Suppressor macrophage treated with lipopolysaccharide for 1 hour (primary cell): ENCODE results near the gene ACR.

ENCODE experiments used
- DNase-seq, 3 donors: peaks; one replicate each; pipeline ENCODE4 v3.0.0-alpha.2; 2020 to 2022

ACR gene

DNA sequence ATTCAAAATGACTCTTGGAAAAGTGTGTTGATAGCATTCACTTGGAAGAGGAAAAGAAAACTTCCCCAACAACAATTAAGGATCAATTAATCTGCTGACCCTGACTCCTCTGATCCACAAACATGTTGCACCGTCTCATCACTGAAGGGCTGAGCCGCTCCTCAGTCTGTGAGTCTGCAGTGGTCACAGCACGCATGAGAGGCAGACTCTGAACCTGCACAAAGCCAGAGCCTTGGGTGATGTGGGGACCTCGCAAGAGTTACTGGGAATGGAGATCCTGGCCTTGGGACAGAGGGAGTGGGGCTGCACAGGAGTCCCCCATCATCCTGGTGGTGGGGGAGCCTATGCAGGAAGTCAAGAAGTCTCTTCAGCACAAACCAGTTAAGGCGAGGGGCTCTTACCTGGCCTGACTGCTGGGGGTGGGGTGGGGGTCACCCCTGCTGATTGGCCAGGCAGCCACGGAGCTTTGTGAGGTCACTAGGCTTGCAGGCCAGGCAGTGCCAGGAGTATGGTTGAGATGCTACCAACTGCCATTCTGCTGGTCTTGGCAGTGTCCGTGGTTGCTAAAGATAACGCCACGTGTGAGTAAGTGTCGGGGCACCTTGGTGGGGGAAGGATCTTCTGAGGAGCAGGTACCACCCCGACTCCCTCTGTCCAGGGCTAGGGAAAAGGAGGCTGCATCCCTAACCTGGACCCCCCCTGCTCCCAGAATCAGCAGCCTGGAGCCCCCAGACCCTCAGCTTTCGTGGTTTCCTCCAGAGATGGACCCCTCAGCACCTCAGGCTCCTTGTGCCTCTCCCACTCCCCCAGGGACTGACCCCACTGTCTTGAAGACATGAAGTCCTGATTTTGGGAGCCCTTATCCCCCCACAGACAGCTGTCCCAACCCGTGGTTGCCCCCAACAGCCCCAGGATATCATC is at the start of gene ACR:
Gene ACR (plus strand): TSS at position 477 of the 921 bp plus-strand sequence. CDS start 32 bp downstream, at position 509.
- DNase-seq, result no peak

DNA sequence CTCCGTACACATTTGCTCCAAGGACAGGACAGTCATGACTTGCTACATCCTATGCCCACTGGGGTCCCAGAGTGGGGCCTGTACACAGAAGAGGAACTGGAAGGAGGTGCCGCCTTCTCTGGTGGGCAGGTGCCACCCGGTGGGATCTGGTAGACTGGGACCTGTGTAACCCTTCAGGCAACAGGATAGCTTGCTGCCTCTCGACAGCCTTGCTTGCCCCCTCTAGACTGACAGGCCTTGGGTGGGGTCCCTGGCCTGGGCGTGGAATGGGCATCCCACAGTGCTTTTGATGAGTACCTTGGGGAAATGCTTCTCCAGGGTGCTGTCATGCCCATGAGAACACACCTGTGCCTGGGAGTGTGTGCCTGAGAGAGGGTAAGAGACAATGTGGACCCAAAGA is 49.6 kb upstream of the ACR start:
- no peak for DNase-seq

DNA sequence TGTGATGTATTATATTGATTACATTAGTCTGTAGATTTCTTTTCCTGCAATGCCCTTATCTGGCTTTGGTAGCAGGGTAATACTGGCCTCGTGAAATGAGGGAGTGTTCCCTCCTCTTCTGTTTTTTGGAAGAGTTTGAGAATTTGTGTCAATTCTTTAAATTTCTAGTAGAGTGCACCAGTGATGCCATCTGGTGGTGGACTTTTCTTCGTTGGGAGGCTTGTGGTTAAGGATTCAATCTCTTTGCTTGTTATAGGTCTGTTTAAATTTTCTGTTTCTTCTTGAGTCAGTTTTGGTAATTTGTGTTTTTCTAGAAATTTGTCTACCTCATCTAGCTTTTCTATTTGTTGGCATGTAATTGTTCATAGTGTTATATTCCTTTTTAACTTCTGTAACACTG is 46.5 kb upstream of the ACR start:
- peak; percentile 70 to 77 (median 76) for DNase-seq

DNA sequence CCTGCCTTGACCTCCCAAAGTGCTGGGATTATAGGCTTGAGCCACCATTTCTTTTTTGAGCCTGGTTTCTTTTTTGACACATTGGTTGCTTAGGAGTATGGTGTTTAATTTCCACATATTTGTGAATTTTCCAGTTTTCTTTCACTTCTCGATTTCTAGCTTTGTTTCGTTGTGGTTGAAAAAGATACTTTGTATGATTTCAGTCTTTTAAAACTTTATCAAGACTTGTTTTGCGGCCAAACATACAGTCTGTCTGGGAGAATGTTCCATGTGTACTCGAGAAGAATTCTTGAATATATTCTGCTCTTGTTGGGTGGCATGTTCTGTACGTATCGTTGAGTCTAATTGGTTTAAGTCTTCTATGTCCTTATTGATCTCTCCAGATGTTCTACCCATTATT is 44.5 kb upstream of the ACR start:
- peak in 1 of 3 donors; percentile 25 for DNase-seq

DNA sequence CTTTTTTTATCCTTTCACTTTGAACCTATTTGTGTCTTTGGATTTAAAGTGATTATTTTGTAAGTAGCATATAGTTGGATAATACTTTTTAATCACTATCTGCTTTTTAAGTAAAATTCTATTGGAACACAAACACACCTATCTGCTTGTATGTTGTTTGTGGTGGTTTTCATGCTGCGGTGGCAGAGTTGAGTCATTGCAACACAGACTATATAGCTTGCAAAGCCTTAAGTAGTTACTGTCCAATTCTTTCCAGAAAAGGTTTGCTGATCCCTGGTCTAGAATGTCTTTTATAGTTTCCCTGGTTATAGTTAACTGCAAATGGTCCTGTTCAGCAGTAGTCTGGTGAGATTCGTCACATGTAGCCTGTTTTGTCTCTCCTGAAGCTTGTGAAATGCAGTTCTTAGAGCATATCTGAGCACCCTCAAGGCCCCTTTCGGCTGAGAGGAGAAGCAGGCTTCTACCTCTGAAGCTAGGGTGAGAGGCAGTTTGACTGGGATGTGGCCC is 43.9 kb upstream of the ACR start:
- DNase-seq, result no peak

DNA sequence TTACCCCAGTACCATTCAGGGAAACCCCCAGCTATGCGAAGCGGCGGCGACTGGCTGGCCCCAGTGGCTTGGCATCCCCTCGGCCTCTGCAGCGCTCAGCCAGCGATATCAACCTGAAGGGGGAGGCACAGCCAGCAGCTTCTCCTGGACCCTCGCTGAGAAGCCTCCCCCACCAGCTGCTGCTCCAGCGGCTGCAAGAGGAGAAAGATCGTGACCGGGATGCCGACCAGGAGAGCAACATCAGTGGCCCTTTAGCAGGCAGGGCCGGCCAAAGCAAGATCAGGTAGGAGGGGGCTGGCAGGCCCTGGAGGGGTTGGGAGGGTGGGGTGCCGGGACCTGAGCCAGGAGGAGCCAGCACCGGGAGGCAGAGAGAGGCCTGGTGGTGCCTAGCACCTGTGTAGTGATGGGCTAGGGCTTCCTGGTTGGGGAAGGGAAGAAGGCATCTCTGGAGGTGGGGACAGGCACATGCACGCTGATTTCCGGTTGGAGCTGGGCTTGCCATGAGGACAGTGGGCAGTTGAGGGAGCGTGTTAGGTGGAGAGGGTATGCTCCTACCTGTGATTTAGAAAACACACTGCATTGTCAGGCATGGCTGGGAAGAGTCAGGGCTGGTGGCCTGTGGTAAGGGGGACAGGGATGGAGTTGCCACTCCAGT is 43.1 kb upstream of the ACR start:
- DNase-seq, result no peak

DNA sequence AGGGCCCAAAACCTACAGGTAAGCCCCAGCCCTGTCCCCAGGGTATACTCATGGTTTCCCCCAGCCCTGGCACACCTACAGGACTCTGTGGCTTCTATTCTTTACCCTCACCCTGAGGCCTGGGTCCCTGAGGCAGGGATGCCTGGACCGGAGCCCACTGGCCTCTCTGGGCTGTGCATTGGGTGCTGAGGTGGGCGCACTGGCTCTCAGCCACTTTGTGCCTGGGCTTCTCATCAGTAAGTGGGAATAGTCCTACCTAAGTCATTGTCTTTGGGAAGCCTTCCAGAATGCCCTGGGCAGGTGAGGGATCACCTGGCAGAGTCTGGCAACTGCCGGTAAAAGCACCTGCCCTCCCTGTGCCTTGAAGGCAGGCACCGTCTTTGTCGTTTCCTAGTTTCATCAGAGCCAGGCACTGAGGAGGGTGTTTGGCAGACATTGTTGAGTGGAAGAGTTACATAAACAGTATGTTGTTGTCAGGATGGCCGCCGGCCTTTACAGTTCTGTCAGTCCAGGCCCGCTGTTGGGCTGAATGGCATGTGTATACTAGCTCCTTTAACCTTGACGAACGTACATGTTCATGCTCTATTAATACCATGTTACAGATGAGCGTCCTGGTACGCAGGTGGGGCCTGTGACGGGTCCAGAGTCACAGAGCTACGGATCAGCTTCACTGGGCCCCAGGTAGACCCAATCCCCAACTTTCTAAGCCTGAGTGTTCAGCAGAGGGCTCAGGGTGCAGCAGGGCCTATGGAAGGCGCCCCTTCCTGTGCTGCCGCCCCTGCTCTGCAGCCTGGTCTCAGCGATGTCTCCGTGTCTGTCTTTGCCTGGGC is 42.4 kb upstream of the ACR start:
- DNase-seq, result no peak

DNA sequence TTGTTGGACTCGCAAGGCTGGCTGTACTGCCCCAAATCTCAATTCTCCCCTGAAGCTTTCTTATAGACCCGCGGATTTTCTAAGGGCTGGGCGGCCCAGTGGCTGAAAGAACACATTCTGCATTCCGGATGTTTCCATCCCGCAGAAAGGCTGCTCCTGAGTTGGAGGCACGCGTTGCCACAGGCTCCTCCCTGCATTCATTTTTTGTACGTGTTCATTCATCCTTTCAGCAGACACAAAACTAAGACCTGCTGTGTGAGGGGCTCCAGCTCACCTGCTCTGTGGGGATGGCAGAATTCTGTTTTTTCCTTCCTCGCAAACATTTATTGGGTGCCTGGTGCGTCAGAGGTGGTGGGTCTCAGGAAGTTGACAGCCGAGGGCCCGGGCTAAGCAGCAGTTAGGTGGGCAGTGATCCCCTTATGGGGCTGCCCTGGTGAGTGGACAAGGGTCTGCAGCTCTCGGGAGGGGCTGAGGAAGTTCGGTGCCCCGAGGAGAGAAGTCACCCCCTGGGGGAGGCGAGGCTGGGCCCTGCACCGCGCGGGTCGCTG is 41.7 kb upstream of the ACR start:
- no peak for DNase-seq

DNA sequence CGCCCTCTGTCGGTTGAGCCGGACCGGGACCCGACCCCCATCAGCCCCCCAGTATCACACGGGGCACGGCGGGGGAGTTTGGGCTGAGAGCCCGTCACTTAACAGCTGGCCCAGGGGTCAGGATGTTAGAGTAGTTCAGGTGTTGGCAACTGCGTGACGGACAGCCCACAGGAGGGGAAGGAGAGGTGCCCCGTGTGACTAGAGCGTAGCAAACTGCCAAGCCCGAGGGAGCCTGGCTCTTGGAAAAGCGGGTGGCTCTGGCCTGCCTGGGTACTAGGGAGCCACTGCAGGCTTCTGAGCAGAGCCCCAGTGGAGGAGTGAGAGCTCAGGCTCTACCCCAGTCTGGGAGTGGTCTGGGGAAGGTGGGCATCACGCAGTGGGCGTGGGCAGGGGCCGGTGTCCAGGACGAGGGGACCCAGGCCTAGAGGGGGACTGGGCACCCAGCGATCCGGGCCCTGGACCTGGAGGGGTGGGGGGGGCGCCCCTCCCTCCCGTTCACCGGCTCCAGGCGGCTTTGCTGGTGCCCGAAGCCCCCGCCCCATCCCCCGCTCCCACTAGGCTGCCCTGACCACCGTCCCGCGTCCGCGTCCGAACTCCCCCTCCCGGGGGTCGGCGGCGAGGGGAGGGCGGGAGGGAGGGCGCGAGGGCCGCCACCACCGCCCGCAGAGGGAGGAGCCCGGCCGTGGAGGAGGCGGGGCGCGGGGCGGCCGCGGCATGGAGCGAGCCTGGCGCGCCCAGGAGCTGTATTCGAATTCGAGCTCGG is 41.0 kb upstream of the ACR start:
- DNase-seq, result no peak

DNA sequence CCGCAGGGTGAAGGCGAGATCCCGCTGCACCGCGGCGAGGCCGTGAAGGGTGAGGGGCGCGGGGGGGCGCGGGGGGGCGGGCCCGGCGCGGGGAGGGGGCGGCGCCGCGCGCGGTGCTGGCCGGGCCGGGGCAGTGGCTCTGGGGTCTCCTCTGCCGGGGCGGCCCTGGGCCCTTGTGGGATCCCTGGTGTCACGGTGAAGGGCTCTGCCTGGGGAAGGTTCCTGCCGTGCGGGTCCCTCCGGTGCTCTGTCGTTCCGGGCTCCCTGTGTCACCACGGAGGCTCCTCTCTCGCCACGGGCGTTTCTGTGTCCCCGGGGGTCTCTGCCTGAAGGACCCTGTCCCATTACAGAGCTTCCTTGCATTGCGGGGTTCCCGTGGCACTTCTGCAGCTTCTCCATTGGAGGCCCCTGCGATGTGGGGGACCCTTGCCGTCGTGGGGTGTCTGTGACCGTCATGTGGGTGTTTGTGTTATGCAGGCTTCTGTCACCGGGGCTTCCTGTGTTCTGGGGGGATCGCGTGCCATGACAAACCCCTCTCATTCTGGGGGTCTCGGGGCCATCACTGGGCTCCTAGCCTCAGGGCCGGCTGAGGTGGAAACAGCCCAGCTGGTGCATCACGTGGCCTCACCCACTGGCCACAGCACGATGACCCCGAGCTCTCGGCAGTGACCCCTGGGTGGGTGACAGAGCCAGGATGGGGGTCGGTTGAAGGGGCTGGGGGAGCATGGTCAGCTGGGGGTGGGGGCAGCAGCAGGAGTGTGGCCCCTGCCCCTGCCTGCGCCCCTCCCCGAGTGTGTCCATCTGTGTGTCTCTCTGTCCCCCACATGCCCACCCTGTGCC is 40.1 kb upstream of the ACR start:
- no peak for DNase-seq

DNA sequence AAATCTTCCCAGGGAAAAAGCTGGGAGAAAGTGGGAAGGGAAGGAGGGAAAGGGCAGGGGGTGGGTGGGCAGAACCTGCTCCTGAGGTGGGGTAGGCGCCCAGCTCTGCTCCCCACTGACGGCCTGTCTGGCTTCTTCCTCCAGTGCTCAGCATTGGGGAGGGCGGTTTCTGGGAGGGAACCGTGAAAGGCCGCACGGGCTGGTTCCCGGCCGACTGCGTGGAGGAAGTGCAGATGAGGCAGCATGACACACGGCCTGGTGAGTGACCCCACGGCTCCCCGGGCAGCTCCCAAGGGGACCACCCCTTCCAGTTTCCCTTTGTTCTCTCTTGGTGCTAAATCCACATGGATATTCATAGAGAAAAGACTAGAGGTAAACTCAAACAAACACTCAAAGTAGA is 39.5 kb upstream of the ACR start:
- DNase-seq, result no peak

DNA sequence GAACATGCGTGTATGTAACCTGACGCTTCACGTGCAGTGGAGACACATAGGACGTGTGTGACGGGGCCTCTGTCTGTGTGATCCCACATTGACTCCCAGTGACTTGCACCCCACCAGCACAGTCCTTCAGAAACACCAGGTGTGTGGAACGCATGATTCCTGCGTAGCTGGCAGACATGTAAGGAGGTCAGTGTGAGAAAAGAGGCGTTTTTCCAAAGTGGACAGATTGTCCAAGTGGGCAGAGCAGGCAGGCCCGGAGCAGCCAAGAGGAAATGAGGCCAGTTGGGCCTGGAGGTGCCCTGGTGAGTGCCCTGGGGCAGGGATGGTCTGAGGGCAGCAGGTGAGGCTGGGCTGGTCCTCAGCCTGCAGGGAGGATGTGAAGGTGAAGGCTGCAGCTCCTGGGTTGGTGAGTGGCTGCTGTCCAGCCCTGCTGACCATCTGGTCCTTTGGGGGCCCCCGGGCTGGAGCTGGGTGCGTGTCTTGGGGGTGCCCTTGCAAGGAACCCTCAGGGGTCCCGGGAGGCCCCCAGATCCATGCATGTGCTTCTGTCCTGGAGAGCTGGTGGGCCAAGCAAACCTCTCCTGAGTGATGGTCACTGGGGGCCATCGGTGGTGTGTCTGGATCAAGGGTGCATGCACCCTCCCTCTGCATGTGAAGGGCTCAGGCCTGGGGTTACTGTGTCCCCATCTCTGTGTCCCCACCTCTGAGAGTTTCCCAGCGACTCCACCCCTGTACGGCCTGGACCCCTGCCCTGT is 38.8 kb upstream of the ACR start:
- DNase-seq, result no peak

DNA sequence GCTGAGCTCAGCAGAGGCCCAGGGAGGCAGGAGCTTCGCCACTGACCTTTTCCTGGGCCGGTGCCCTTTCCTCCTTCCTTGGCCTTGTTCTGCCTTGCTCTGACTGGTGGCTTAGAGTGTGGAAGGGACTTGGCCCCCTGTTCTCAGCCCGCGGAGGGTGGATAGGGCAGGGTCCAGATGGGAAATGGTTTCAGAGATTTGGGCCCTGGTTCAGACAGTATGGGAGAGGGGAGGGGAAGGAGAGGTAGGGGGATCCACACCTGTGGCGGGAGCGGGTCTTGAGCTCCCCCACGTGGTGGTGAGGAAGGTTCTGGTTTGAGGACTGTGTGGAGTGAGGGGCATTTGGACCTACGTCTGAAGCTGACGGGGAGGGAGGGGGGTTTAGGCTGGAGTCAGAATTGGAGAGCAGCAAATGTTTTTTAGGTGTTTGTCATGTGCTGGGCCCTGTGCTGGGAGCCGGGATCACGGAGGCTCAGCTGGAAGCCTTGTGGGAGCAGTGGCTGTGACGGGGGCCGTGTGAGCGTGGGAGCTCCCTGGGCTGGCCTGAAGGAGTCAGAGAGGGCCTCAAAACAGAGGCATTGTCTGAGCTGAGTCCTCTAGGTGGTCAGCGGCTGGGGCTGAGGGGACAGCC is 38.1 kb upstream of the ACR start:
- no peak for DNase-seq

DNA sequence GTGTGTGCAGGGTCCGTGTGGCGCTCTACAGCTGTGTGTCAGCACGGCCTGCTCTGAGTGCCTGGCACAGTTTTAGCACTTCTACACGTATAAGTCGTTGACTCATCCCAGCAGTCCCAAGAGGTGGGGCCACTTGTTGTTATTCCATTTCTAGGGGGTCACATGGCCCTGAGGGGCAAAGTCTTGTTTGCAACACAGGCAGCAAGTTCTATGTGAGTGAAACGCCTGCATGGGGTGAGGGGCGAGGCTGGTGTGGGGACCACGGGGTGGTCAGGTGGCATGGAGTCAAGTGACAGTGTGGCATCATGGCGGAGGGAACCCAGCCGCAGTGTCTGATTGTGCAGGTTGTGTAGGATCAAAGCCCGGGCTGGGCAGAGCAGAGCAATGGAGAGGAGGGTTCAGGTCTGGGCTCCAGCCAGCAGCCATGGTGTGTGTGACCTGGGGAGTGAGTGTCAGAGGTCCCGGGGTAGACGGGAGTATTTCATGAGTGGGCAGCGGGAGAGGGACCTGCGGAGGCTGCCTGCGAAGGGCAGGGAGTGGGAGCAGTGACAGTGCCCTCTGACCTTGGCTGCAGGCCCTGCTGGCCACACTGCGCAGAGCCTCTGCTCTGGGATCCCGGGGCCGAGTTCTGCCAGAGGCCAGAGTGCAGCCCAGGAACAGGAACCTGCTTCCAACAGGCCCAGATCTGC is 37.5 kb upstream of the ACR start:
- DNase-seq, result no peak

DNA sequence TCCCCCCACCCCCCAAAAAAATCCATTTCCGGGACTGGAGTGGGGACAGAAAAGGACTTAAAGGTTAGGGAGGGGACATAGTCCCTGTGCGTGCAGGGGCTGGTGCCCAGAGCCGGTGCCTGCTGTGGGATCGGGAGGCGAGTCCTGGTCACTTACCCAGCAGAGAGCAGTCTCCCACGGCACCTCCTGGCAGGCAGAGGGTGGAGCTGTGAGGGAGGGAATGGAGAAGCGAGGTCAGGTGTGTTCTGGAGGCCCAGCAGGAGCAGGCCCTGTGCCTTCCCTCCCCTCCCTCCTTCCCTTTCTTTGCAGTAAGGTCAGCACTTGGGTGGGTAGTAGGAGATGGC is 37.0 kb upstream of the ACR start:
- DNase-seq, result no peak

DNA sequence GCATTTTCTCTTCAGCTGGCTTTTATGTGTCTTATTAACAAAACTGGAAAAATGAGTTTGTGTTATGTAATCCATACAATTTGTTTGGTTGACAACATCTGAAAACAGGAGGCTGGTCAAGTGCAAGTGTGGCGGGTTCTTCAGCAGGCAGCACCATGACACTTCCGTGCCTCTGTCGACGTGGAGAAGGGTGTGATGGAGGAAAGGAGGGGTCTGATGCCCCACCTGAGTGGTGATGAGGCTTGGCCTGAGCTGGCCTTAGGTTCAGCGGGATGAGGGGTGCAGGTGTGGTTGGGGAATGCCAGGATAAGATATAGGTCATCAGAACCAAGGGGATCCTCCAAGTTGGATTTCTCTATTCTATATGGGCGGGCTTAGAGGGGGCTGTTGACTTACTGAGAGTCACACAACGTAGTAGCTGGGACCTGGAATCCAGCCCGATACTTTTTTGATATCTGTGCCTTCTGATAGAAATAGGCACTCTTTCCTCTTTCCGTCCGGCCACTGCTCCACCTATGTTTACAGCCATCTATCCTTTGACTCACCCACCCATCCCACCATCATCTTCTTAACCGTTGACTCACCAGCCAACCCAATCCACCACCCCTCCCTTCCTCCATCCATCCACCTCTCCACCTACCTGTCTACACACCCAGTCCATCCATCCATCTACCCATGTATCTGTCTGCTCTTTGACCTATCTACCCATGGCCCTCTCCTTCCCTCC is 36.4 kb upstream of the ACR start:
- DNase-seq, result no peak

DNA sequence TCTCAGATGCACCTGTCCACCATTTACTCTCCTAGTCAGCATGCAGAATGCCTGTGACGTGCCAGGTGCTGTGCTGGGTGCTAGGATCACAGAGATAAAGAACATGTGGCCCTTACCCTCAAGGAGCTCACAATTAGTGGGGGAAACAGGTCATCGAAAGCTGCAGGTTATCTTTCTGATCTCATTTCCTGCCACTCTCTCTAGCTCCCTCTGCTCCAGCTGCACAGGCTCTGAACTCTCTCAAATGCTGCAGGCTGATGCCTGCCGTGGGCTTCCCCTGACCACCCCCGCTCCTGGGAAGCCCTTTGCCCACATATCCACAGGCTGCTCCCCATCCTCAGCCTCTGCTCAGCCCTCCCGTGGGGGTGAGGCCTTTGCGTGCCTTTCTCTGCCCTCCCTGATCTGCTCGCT is 35.7 kb upstream of the ACR start:
- no peak for DNase-seq
